GM18520 (cell line): ENCODE results near the gene FALEC.

Experiments used
- ATAC-seq: cut with Tn5 transposase; IDR thresholded peaks from one replicate; pipeline ENCODE4 v1.9.1; 2021; ENCODE audit not compliant: unreplicated experiment

Gene FALEC

GRCh38 chr1:150511985-150512660 is 3.4 kb upstream of the FALEC start:
- ATAC-seq: no peak

DNA sequence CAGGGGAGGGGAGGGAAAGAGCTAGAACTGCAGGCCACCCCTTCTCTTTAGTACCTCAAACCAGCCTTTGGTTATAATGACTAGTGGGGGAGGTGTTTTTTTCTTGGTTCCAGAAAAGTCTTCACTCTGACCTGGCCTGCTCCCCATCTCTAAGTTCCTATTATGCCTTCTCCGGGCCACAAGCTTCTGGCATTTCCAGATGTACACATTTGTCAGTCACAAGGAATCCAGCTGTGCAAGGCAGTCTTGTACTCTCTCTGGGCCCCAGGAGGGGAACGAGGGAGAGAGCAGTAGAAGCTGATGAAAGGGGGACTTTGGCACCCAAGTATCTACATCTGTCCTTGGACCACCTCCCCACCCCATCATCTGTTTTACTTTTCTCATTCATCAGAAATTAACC is 2.7 kb upstream of the FALEC start:
- no peak for ATAC-seq

DNA sequence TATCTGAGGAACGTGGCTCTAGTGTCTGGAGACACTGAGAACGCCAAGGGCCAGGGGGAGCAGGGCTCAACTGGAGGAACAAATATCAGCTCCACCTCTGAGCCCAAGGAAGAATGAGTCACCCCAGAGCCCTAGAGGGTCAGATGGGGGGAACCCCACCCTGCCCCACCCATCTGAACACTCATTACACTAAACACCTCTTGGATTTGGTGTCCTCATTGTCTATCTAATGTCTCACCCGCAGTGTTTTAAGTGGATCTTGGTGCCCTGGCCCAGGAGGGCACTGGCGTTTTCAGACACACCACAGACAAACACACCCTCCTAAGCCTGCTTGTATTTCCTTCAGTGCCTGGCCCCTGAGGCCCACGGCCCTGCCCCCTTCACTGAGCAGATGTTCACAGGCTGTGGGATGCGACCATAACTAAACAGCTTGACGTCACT is 2.2 kb upstream of the FALEC start:
- no peak for ATAC-seq

DNA sequence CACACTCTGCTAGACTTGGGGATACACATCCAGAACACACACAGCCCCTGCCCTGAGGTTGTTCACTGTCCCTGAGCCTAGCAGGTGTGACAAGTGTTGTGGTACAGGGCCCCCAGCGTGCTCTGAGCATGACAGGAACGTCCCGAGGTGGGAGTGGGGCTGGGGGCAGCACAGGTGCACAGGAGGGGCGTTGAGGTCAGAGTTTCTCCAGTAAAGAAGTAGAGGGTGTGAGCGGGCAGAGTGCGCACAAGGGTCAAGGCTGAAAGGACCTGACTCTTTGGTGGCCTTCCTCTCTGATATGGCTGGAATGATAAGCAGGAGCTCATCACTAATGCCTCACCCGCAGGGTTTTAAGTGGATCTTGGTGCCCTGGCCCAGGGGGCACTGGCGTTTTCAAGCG is 1.3 kb upstream of the FALEC start:
- ATAC-seq: no peak

- no peak for ATAC-seq
These were observed 632 bp upstream of the FALEC start for GRCh38 chr1:150514913-150515327.

GRCh38 chr1:150516050-150516591 is 569 bp downstream of the FALEC start:
- no peak for ATAC-seq

- ATAC-seq: no peak
These were observed 1.1 kb downstream of the FALEC start for GRCh38 chr1:150516616-150517015.

GRCh38 chr1:150521196-150521968 is 5.8 kb downstream of the FALEC start:
- no peak for ATAC-seq

- no peak for ATAC-seq
These were observed 9.8 kb downstream of the FALEC start for GRCh38 chr1:150525348-150525747.

- no peak for ATAC-seq
These were observed 12.6 kb downstream of the FALEC start for GRCh38 chr1:150528196-150528595.

GRCh38 chr1:150529017-150529416 is 13.5 kb downstream of the FALEC start:
- no peak for ATAC-seq

GRCh38 chr1:150530491-150531159 is 15.1 kb downstream of the FALEC start:
- no peak for ATAC-seq

DNA sequence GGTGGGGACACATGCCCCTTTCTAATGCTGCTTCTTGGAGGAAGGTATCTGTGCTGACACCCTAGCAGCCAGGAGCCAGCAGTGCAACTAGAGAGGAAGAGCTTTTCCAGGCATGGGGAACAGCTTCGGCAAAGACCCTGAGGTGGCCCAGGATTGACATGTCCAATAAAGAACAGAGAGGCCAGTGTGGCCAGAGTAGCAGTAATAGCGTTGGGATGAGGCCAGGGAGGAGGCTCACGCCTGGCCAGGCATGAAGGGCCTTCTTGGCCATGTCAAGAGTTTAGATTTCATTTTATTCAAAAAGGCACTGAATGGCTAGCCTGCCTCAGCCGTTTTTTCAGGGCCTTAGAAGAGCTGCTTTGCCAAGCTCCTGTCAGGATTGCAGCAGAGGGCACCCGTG is 17.3 kb downstream of the FALEC start:
- ATAC-seq: no peak

GRCh38 chr1:150534002-150534401 is 18.4 kb downstream of the FALEC start:
- no peak for ATAC-seq

- ATAC-seq: no peak
These were observed 20.1 kb downstream of the FALEC start for GRCh38 chr1:150535511-150536287.

- no peak for ATAC-seq
These were observed 21.5 kb downstream of the FALEC start for GRCh38 chr1:150536836-150537731.

DNA sequence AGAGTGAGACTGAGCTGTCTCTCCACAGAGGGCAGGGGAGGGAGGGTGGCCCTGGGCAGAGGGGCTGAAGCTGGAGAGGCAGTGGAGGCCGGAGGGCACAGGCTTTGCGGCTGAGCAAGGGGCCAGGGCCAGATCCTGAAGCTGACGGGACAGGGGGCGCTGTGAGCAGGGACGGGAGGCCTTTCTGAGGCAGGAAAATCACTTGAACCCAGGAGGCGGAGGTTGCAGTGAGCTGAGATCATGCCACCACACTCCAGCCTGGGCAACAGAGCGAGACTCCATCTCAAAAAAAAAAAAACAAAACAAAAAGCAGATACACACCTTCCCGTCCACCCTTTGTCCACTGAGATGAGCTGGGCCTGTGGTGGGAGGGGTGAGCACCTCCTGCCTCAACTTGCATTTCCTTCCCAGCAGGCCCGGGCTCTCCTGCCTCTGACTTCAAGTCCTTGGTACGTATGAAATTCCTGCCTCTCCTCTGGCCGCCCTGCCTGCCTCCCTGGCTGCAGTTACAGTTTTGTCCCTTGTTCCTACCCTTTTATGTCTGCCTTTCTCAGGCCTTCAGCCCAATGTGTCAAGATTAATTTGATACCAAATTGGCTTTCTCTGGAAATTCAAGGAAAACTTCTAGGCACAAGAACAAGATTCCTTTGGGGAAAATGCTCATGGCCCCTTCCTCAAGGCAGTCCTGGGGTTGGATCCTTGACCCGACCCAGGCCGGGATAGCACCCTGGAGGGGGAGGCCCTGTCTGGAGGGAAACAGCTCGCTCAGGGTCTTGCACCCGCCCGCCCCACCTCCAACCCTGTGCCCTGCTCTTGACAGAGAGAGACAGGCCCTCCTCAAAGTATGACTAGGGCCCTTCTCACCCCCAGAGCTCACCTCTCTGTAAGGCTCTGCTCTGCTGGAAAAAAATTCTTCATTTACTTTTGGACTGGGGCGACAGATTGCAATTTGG is 22.5 kb downstream of the FALEC start:
- ATAC-seq: no peak

GRCh38 chr1:150543500-150544143 is 28.1 kb downstream of the FALEC start:
- no peak for ATAC-seq
